CD1c-positive myeloid dendritic cell (primary cell): Measurements from ENCODE around the gene STPG2.

Source experiments
- DNase-seq: peaks from one replicate; pipeline ENCODE4 v3.0.0-alpha.2; 2016; ENCODE audit errors: extremely low spot score

STPG2 gene

GRCh38 chr4:98093662-98094061 lies 49.6 kb downstream of the STPG2 start:
- DNase-seq, result no peak

GRCh38 chr4:98092833-98093439 lies 50.3 kb downstream of the STPG2 start:
- peak; percentile 3 for DNase-seq

GRCh38 chr4:98081936-98082335 lies 61.3 kb downstream of the STPG2 start:
- no peak for DNase-seq

- DNase-seq, result no peak
Observed at GRCh38 chr4:98068495-98068894, 74.8 kb downstream of the STPG2 start.

GRCh38 chr4:98055800-98056501 lies 87.3 kb downstream of the STPG2 start:
- DNase-seq, result no peak

- DNase-seq, result no peak
Observed at GRCh38 chr4:98046665-98047064, 96.6 kb downstream of the STPG2 start.

- no peak for DNase-seq
Observed at GRCh38 chr4:98030059-98030458, 113.2 kb downstream of the STPG2 start.

- no peak for DNase-seq
Observed at GRCh38 chr4:98027827-98028226, 115.4 kb downstream of the STPG2 start.

GRCh38 chr4:98026362-98026761 lies 116.9 kb downstream of the STPG2 start:
- DNase-seq, result no peak

GRCh38 chr4:98006814-98007412 lies 136.4 kb downstream of the STPG2 start:
- no peak for DNase-seq

- no peak for DNase-seq
Observed at GRCh38 chr4:98006060-98006459, 137.2 kb downstream of the STPG2 start.

GRCh38 chr4:98000940-98001339 lies 142.3 kb downstream of the STPG2 start:
- DNase-seq, result no peak

- no peak for DNase-seq
Observed at GRCh38 chr4:97998203-97998602, 145.1 kb downstream of the STPG2 start.

GRCh38 chr4:97994765-97995465 lies 148.4 kb downstream of the STPG2 start:
- no peak for DNase-seq

GRCh38 chr4:97990409-97990808 lies 152.9 kb downstream of the STPG2 start:
- no peak for DNase-seq

GRCh38 chr4:97987019-97987648 lies 156.1 kb downstream of the STPG2 start:
- no peak for DNase-seq

- DNase-seq, result no peak
Observed at GRCh38 chr4:97984545-97985131, 158.6 kb downstream of the STPG2 start.

GRCh38 chr4:97978791-97979488 lies 164.3 kb downstream of the STPG2 start:
- DNase-seq, result no peak

- DNase-seq, result no peak
Observed at GRCh38 chr4:97953171-97953941, 189.9 kb downstream of the STPG2 start.

GRCh38 chr4:97952763-97953162 lies 190.5 kb downstream of the STPG2 start:
- DNase-seq, result no peak
